Measurements from ENCODE around the gene DOC2A.
A peak's percentile ranks its signal among the peaks of the same experiment; 100 is the strongest.
"Not testable (repeated sequence)": the region's sequence is repeated elsewhere in the genome, so short reads cannot be mapped to it uniquely, and the experiment has no call there.

Gene DOC2A

GRCh38 chr16:29972992-29973383 lies 37.8 kb downstream of the DOC2A start:
- no peak for DNase-seq

GRCh38 chr16:29972500-29972899 lies 38.3 kb downstream of the DOC2A start:
- DNase-seq, result no peak

- DNase-seq, result no peak
Observed at GRCh38 chr16:29971304-29971703, 39.5 kb downstream of the DOC2A start.

DNA sequence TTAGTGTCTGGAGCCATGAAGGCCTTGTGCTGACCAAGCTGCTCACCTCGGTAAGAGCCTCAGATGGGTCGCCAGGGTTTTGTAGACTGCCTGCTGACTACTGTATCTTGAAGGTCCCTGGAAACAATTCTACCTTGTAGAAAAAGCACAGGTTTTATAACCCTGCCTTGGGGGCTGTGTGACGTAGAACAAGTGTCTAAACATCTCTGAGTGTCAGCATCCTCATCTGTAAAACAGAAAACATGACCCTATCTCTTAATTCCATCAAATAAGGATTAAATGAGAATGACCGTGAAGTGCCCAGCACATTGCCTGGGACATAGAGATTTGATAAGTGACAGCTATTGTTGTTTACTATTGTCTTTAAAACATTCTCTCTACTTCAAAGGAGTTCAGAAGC lies 42.6 kb downstream of the DOC2A start:
- no peak for DNase-seq

- no peak for DNase-seq
Observed at GRCh38 chr16:29963021-29963743, 47.6 kb downstream of the DOC2A start.

DNA sequence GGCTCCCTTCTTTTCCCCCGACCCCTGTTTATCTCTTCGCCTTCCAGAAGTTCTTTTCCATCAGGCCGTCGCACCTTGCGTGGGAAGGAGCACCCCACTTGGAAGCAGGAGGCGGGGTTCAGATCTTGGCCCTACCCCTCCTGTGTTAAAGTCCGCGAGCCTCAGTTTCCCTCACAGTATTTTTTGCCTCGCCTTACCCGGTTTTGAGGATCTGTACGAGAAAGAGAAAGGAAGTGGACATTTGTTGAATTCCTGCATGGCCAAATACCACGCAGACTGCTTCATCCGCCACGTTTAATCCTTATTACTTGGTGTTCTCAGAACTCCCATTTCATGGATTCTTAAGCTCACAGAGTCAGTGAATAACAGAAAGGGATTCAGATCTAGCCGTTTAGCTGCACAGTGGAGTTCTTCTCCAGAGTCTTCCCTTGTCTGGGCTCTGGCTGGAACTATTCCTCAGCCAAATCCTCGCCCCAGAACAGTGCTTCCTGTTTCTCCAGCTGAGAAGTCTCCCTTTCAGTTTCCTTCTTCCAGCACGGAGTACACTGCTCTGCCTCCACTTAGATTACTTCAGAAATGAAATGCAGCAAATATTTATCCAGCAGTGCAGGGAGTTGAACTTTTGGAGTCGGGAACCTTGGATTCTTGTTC lies 48.4 kb downstream of the DOC2A start:
- no peak for DNase-seq

DNA sequence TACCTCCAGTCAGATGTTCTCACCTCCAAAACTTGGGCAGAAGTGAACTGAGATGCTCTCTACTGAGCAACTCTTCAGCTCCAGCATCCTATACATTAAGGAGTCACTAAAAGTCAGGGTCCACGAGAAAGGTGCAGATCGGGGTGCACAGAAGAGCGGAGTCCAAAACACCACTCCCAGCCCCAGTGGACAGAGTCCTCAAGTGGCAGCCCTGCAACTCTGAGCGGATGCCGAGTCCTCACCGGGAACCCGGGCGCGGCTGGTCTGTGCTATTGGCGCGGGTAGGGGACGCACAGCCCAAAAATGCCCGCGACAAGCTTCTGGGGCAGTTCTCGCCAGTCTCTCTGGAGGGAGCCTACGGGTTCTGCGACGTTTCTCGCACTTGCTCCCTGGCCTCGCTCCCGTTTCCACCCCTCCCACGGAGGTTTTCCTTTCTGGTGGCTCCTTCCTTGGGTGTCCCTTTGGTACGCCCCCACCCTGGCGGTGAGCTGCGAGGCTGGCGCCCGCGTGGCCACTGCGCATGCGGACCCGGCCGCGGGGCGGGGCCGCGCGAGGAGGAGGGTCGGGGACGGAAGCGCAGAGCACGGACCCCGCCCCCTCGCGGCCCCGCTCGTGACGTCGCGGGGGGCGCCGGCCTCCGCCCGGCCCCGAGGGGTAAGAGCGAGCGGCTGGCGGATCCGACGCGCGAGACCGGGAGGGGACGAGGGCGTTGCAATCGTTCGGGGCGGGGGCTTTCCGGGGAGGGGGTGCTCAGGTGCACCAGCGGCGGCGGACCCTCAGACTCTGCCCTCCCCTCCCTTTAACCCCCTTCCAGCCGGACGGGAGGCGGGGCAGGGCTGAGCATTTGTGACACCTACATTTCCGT lies 49.1 kb downstream of the DOC2A start, which contains the start of gene TMEM219:
Gene TMEM219 (plus strand): TSS at position 601 of the 865 bp plus-strand sequence. CDS start 1,065 bp downstream, outside the sequence.
- peak; percentile 99 for DNase-seq

DNA sequence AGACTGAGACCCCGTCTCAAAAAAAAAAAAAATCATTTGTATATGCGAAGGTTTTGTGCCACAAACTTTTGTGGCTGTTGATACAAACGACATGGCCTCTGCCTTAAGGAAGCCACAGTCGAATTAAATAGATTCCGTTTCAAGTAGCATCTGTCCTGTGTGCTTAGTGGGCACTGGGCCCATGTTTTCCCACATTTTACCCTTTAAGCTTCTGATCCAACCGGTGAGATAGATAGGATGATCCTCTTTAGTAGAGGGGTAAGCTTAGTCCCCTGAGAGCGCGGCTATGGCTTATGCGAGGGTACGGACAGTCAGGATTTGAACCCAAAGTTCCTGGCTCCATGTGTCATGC lies 49.7 kb downstream of the DOC2A start:
- DNase-seq, result no peak

DNA sequence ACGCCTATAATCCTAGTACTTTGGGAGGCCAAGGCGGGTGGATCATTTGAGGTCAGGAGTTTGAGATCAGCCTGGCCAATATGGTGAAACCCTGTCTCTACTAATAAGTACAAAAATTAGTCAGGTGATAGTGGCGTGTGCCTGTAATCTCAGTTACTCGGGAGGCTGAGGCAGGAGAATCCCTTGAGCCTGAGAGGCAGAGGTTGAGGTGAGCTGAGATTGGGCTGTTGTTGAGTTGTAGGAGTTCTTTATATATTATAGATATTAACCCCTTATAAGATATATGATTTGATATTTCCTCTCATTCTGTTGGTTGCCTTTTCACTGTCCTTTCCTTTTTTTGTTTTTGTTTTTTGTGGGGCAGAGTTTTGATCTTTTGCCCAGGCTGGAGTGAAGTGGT lies 51.0 kb downstream of the DOC2A start:
- not testable (repeated sequence) for DNase-seq

- DNase-seq, result no peak
Observed at GRCh38 chr16:29959293-29959692, 51.5 kb downstream of the DOC2A start.

DNA sequence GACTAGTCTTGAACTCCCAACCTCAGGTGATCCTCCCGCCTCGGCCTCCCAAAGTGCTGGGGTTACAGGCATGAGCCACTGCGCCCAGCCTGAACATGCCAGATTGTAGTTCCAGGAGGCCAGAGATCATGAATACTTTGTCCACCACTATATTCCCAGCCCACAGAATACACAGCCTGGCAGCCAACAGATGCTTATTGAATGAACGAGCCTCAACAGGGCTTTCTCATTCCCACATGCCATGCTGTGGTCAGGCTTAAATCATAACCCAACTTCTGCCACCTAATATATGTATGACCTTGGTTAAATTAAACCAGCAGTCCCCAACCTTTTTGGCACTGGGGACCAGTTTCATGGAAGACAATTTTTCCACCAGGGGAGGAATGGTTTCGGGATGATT lies 52.1 kb downstream of the DOC2A start:
- no peak for DNase-seq

Measured in right kidney (tissue), 1 donor.